GM12875 (cell line): ENCODE data around the gene SLC36A2.

Experiments used
- H3K4me3 ChIP-seq: one replicate; pipeline ENCODE4 v1.5.1; 2011; ENCODE audit warnings: low read depth, low read length, control low read depth
- CTCF ChIP-seq: IDR thresholded peaks from 2 replicates; pipeline ENCODE4 v1.5.1; 2011; ENCODE audit warnings: low read depth, mild to moderate bottlenecking, control low read depth, inconsistent platforms, low read length, moderate library complexity, borderline replicate concordance; ENCODE audit not compliant: insufficient read depth

Gene SLC36A2

GRCh38 chr5:151348789-151349188, 1.4 kb upstream of the SLC36A2 start:
- TF ChIP-seq CTCF = no peak
- H3K4me3 ChIP-seq = no peak overlapping the region

DNA sequence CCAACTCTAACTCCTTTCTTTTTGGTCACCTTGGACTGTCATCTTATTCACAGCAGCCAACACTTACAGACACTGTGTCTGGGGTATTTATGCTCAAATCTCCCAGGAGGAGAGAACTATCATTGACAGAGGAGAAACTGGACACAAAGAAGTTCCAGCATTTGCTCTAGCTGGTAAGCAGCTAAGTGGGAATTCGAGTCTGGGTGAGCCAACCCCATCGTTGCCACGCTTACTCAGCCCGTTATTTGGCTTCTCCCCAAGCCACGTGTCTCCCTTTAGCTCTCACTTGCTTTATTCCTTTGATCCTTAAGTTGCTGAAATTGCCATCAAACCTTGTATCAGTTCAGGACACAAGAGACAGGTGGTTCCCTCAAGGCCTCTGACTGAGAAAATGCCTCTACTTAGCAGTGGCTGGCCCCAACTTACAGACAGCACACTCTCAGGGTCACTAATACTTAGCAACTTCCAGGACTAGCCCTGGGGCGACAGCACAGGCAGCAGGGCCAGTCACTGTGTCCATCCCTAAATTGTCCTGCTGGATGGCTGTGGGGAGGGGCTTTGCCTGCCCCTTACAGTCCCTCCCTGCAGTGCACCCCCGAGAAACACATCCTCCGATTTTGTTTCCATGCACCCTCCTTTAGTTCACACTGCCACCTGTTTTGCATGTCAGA, 1.4 kb downstream of the SLC36A2 start:
- no peak overlapping the region for H3K4me3 ChIP-seq
- no peak for TF ChIP-seq CTCF

DNA sequence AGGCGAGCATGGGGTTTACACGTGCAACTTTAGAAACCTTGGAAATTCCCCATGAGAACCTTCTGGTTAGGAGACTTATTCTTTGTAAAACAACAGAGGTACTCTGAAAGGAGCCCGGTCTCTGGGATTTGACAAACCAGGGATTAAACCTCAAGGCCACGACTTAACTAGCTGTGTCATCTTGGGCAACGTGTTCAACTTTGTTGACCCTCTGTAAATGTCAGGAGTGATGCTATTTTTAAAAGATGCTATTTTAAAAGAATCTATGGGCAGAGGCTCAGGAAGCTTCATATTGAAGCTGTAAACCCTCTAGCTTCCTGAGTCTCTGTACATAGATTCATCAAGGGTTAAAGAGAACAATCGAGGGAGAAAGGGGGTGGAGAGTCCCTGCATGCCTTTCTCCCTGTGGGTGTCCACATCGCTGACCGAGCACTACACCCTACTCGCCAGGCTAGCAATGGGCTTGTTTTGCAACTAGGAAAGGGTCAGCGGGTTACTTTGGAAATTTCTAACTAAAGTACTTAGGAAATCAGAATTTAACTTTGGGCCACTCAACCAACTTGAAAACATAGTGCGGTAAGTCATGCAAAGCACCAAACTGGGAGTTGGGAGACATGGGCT, 2.1 kb downstream of the SLC36A2 start:
- no peak overlapping the region for H3K4me3 ChIP-seq
- no peak for TF ChIP-seq CTCF

DNA sequence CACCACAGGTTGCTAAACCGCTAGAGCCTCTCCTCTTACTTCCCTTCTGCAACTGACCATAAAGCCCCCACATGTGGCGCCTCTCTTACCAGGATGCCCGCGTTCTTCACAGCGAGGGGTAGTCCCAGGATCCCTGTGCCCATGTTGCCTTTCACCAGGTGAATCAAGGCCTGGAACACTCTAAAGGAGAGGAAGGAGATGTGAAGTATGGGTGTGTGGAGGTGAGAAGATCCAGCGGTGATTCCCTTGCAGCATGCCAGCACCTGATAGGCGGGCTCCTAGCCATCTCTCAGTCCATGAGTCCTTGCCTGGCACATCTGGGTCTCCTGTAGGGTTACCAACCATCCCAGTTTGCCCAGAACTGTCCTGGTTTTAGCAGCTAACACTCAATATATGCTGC, 3.3 kb downstream of the SLC36A2 start:
- H3K4me3 ChIP-seq = no peak overlapping the region
- no peak for TF ChIP-seq CTCF

DNA sequence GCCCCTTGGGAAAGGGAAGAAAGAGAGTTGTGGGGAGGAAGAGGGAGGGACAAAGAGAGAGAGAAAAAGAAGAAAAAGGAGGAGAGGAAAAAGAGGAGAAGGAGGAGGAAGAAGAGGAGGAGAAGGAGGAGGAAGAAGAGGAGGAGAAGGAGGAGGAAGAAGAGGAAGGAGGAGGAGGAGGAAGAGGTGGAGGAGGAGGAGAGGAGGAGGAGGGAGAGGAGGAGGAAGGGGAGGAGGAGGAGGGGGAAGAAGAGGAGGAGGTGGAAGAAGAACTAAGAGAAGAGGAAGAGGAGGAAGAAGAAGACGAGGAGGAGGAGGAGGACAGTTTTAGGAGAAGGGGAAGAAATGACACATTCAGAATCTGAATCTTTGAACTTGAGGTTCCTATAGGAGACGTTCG, 7.4 kb downstream of the SLC36A2 start:
- H3K4me3 ChIP-seq = no peak overlapping the region
- no peak for TF ChIP-seq CTCF

GRCh38 chr5:151338734-151339133, 8.6 kb downstream of the SLC36A2 start:
- no peak overlapping the region for H3K4me3 ChIP-seq
- no peak for TF ChIP-seq CTCF

GRCh38 chr5:151332857-151333256, 14.5 kb downstream of the SLC36A2 start:
- TF ChIP-seq CTCF = no peak
- no peak overlapping the region for H3K4me3 ChIP-seq
